K562 (cell line): ENCODE measurements around the gene C2. TPM values are rescaled to one million over a fixed set of nuclear protein-coding genes. Genes with fewer than 3 reads are reported as not detected.
A peak's percentile ranks its signal among the peaks of the same experiment; 100 is the strongest.

Source experiments
- ATAC-seq: fragments of 200-7000 bp; cut with Tn5 transposase; 3 replicates; pipeline ENCODE4 v1.9.1; 2020; ENCODE audit warnings: moderate library complexity
- BruUV-seq: library from RNA; stranded (reverse); fragments of 400-500 nt; replicated peaks from 2 replicates; lab custom pipeline; 2021; lab: Mats Ljungman, UMichigan
- CTCF ChIA-PET: fragments of 300-600 bp; formaldehyde crosslinking; extraction: SDS; loops from one replicate; lab custom pipeline; 2021; ENCODE audit warnings: low intra/inter-chr PET ratio; lab: Yijun Ruan, JAX
- POLR2A ChIA-PET: fragments of 300-600, 350-650 bp; sonication (Branson Sonifier 250); formaldehyde crosslinking; extraction: SDS; loops from one replicate; lab custom pipeline; 2021; ENCODE audit warnings: antibody characterized with exemption, inconsistent platforms; lab: Yijun Ruan, JAX
- DNase-seq, 4 experiments: peaks; one replicate each; pipeline versions ENCODE4 v3.0.0 to v3.0.0-alpha.2; 2011 to 2018; ENCODE audit warnings: low spot score in 3 of 4, mixed read lengths in 3 of 4; ENCODE audit errors: extremely low read depth in 1 of 4
- FAIRE-seq: peaks from 2 replicates; lab custom pipeline; 2011; peaks lifted over from hg19 to GRCh38; lab: Jason Lieb, UNC
- H2AFZ ChIP-seq: 2 replicates; pipeline ENCODE4 v1.6.0; 2011; ENCODE audit warnings: low read depth, low read length, control low read depth, inconsistent platforms
- H3K27ac ChIP-seq: fragments of 200-600 bp; 3 replicates; pipeline ENCODE4 v1.8.0; 2011; ENCODE audit warnings: low read depth, mild to moderate bottlenecking, control low read depth, inconsistent platforms, low read length, moderate library complexity, mixed read lengths; ENCODE audit errors: extremely low read depth
- H3K27me3 ChIP-seq, 2 experiments: fragments of 300-600 bp in 1 of 2; 2 replicates in 1 of 2; 3 replicates in 1 of 2; pipeline versions ENCODE4 v1.6.0 to v1.8.0; 2011; ENCODE audit warnings: inconsistent platforms in 2 of 2, low read length in 2 of 2, mild to moderate bottlenecking in 1 of 2, mixed read lengths in 1 of 2, moderate library complexity in 1 of 2; ENCODE audit not compliant: control insufficient read depth in 2 of 2, insufficient read depth in 2 of 2
- H3K36me3 ChIP-seq: fragments of 300-600 bp; 3 replicates; pipeline ENCODE4 v1.8.0; 2011; ENCODE audit warnings: mild to moderate bottlenecking, low read length, inconsistent platforms; ENCODE audit not compliant: control insufficient read depth, insufficient read depth
- H3K4me1 ChIP-seq, 2 experiments: fragments of 200-600 bp in 1 of 2; replicated peaks in 1 of 2; 2 replicates in 1 of 2; 3 replicates in 1 of 2; pipeline versions ENCODE4 v1.5.1 to v1.8.0; 2011; ENCODE audit warnings: inconsistent platforms in 2 of 2, low read length in 2 of 2, mild to moderate bottlenecking in 1 of 2, mixed read lengths in 1 of 2, moderate library complexity in 1 of 2; ENCODE audit not compliant: control insufficient read depth in 2 of 2, insufficient read depth in 2 of 2
- H3K4me2 ChIP-seq: 2 replicates; pipeline ENCODE4 v1.6.1; 2011; ENCODE audit warnings: low read length, control low read depth, inconsistent platforms, mixed read lengths; ENCODE audit not compliant: insufficient read depth
- H3K4me3 ChIP-seq: fragments of 200-600 bp; sonication (generic), shearing (Covaris generic); 2 replicates; pipeline ENCODE4 v1.5.1; 2016; ENCODE audit warnings: control low read depth, inconsistent platforms
- H3K79me2 ChIP-seq: fragments of 200-600 bp; 3 replicates; pipeline ENCODE4 v1.8.0; 2011; ENCODE audit warnings: low read length, inconsistent platforms; ENCODE audit not compliant: control insufficient read depth, insufficient read depth
- H3K9ac ChIP-seq, 2 experiments: 2 replicates each; pipeline versions ENCODE4 v1.6.0 to v1.6.1; 2011; ENCODE audit warnings: low read depth in 2 of 2, low read length in 2 of 2, control low read depth in 1 of 2, inconsistent platforms in 1 of 2, mild to moderate bottlenecking in 1 of 2, mixed read lengths in 1 of 2; ENCODE audit not compliant: insufficient read depth in 1 of 2
- H3K9me1 ChIP-seq: one replicate; pipeline ENCODE4 v1.6.0; 2011; ENCODE audit warnings: inconsistent platforms, mild to moderate bottlenecking, low read length, moderate library complexity; ENCODE audit not compliant: control insufficient read depth, insufficient read depth
- H3K9me3 ChIP-seq: replicated peaks from 2 replicates; pipeline ENCODE4 v1.5.1; 2011; ENCODE audit warnings: low read depth, low read length, inconsistent platforms; ENCODE audit not compliant: control insufficient read depth, insufficient read depth
- H4K20me1 ChIP-seq: replicated peaks from 2 replicates; pipeline ENCODE4 v1.6.1; 2011; ENCODE audit warnings: low read length, inconsistent platforms, mixed read lengths; ENCODE audit not compliant: control insufficient read depth, insufficient read depth
- CTBP1 ChIP-seq: fragments of 450-650 bp; IDR thresholded peaks from 2 replicates; pipeline ENCODE4 v1.6.1; 2016; ENCODE audit warnings: borderline replicate concordance
- CTCF ChIP-seq, 3 experiments: IDR thresholded peaks in 2 of 3; conservative IDR thresholded peaks in 1 of 3; 2 replicates each; pipeline ENCODE4 v1.5.1; 2011 to 2012; ENCODE audit warnings: low read length in 3 of 3, mild to moderate bottlenecking in 3 of 3, control low read depth in 2 of 3, improper control_type of control experiment in 1 of 3, inconsistent platforms in 1 of 3, low read depth in 1 of 3, mixed read lengths in 1 of 3, moderate library complexity in 1 of 3; ENCODE audit not compliant: insufficient read depth in 2 of 3
- IRF1 ChIP-seq: sonication (generic); formaldehyde crosslinking; IDR thresholded peaks from 2 replicates; pipeline ENCODE4 v1.8.0; 2022; ENCODE audit warnings: missing genetic modification reagents, mild to moderate bottlenecking, borderline replicate concordance
- MAZ ChIP-seq, 2 experiments: fragments of 450-650 bp in 1 of 2; sonication (generic) in 1 of 2; formaldehyde crosslinking; IDR thresholded peaks in 1 of 2; conservative IDR thresholded peaks in 1 of 2; 2 replicates each; pipeline versions ENCODE4 v1.4.0 to v1.5.0; 2020; ENCODE audit warnings: mild to moderate bottlenecking in 1 of 2, missing genetic modification reagents in 1 of 2
- MLLT1 ChIP-seq, 2 experiments: fragments of 450-650 bp; IDR thresholded peaks; 2 replicates each; pipeline ENCODE4 v1.6.1; 2016
- MYBL2 ChIP-seq, 2 experiments: fragments of 450-650 bp in 1 of 2; sonication (generic) in 1 of 2; formaldehyde crosslinking in 1 of 2; IDR thresholded peaks; 2 replicates each; pipeline versions ENCODE4 v1.6.1 to v1.8.1; 2017 to 2022; ENCODE audit warnings: borderline replicate concordance in 1 of 2, inconsistent platforms in 1 of 2, low read depth in 1 of 2, mild to moderate bottlenecking in 1 of 2, missing genetic modification reagents in 1 of 2, moderate library complexity in 1 of 2
- RAD21 ChIP-seq, 2 experiments: fragments of 250-450 bp in 1 of 2; fragments of 450-650 bp in 1 of 2; sonication (Bioruptor Pico) in 1 of 2; formaldehyde crosslinking in 1 of 2; IDR thresholded peaks in 1 of 2; conservative IDR thresholded peaks in 1 of 2; 2 replicates each; pipeline versions ENCODE4 v1.4.0 to v1.8.0; 2020 to 2022; ENCODE audit warnings: mild to moderate bottlenecking in 2 of 2, moderate library complexity in 1 of 2
- SMC3 ChIP-seq: conservative IDR thresholded peaks from 2 replicates; pipeline ENCODE4 v1.6.1; 2011; ENCODE audit warnings: low read depth, low read length, improper control_type of control experiment; ENCODE audit not compliant: insufficient read depth
- SRSF7 ChIP-seq: fragments of 200-400 bp; formaldehyde crosslinking; optimal IDR thresholded peaks from 2 replicates; pipeline ENCODE3; 2017; ENCODE audit warnings: mild to moderate bottlenecking, low read depth, low read length
- TBP ChIP-seq: optimal IDR thresholded peaks from 2 replicates; pipeline ENCODE3; 2011; ENCODE audit warnings: low read depth, low read length, improper control_type of control experiment
- ZBTB17 ChIP-seq: fragments of 450-650 bp; formaldehyde crosslinking; IDR thresholded peaks from 2 replicates; pipeline ENCODE4 v1.4.0; 2020; ENCODE audit warnings: mild to moderate bottlenecking
- ZSCAN32 ChIP-seq: fragments of 450-650 bp; formaldehyde crosslinking; IDR thresholded peaks from 2 replicates; pipeline ENCODE4 v1.4.0; 2020; ENCODE audit warnings: mild to moderate bottlenecking, moderate library complexity
- WGBS: fragments of 100-300 bp; shearing (Covaris generic); methylation state at CpG from one replicate; pipeline ENCODE4 v1.1.6; 2016; ENCODE audit warnings: low coverage, mixed read lengths; ENCODE audit not compliant: insufficient coverage; ENCODE audit errors: missing lambda C conversion rate; 5-methylcytosine and 5-hydroxymethylcytosine counted together
- in situ Hi-C: fragments of 300-500 bp; cut with MboI; formaldehyde crosslinking; loops from 4 replicates; pipeline ENCODE4 v1.15.0; 2018; ENCODE audit warnings: inconsistent platforms, mixed read lengths
- intact Hi-C: fragments of 100-400 bp; cut with micrococcal nuclease; formaldehyde crosslinking; loops from 2 replicates; pipeline ENCODE4 v1.14.2; 2022
- polyA plus RNA-seq, 8 experiments: library from polyadenylated mRNA; depleted of rRNA in 4 of 8; stranded (reverse) in 5 of 8; unstranded in 3 of 8; fragments of >200 nt; fragmentation: Nextera tagmentation in 2 of 8; fragmentation: Illumina TruSeq in 1 of 8; extraction: Ambion mirVana in 2 of 8; extraction: Trizol in 1 of 8; gene quantifications; 2 replicates each; pipeline versions ENCODE4 v1.2.1 to v1.2.3, GENCODE V29; 2011 to 2014; ENCODE audit warnings: inconsistent platforms in 1 of 8, missing spikeins in 1 of 8
- total RNA-seq, 7 experiments: library from RNA; depleted of rRNA in 6 of 7; stranded (reverse); fragments of >200 nt in 6 of 7; fragmentation: Illumina TruSeq in 2 of 7; extraction: Trizol in 2 of 7; gene quantifications; 2 replicates each; pipeline versions ENCODE4 v1.2.1 to v1.2.3, GENCODE V29; 2011 to 2021; ENCODE audit warnings: low replicate concordance in 1 of 7

Gene C2
- total and polyA plus RNA-seq, 9 of the 15 experiments (the other 6 are each of a cell fraction or from before 2014, with no cell fraction given): 0.05 to 1.1 (median 0.39) TPM; not detected in 1

- peaks cover 5 to 8% of the 10 kb centered on the region in 2 experiments; a peak in 4 of 5 replicates for H3K4me1 ChIP-seq
- no TSS peak for BruUV-seq
- H3K9me3 ChIP-seq: peaks cover 7% of the 10 kb centered on the region
- peak; percentile 73 for ATAC-seq
- no peak overlapping the region for H3K27ac ChIP-seq
- H3K36me3 ChIP-seq: no peaks in the 10 kb centered on the region
- no peak overlapping the region for H3K4me3 ChIP-seq
- FAIRE-seq: peak; percentile 63
- H4K20me1 ChIP-seq: no peaks in the 10 kb centered on the region
- no peaks in the 10 kb centered on the region for H3K9me1 ChIP-seq
- H3K4me2 ChIP-seq: no peak overlapping the region
- H3K79me2 ChIP-seq: no peaks in the 10 kb centered on the region
- H3K9ac ChIP-seq: no peak overlapping the region
- no peaks in the 10 kb centered on the region for H3K27me3 ChIP-seq
- in situ Hi-C loops: no loop called here
- CTCF ChIA-PET: interaction anchor here (0.6 to 1.2 kb wide), 5 partner anchors 127 to 377 kb away, joined by 3 read pairs; partner anchors contain the start of genes ATP6V1G2, LY6G5C and VARS1
- H2AFZ ChIP-seq: peak overlapping the region; percentile 26; the same call in 1 of the 2 replicates
- peak in 1 of 4 experiments; percentile 65 for DNase-seq
- WGBS: 7% methylated on average over 5 of the region's 5 CpGs
- POLR2A ChIA-PET: interaction anchor here (0.5 to 1.3 kb wide), 8 partner anchors 13 to 256 kb away, joined by 3 to 5 read pairs (median 3); no protein-coding TSS in a partner anchor
- intact Hi-C loops: no loop called here
- TF ChIP-seq ZBTB17 (CRISPR knock-in tag) (peak; percentile 78; the same call in 1 of the 2 replicates), MYBL2 (IDR thresholded peaks at IDR 0.05; ENCODE audit: low read depth) (no peak), MYBL2 (CRISPR knock-in tag; IDR thresholded peaks at IDR 0.05; ENCODE audit: borderline replicate concordance) (no peak), MAZ (CRISPR knock-in tag; conservative IDR thresholded peaks at IDR 0.05 in 1 of 2, IDR thresholded peaks at IDR 0.05 in 1 of 2) (no peak), ZSCAN32 (CRISPR knock-in tag) (no peak), TBP (no peak), RAD21 (CRISPR knock-in tag; conservative IDR thresholded peaks at IDR 0.05 in 1 of 2, IDR thresholded peaks at IDR 0.05 in 1 of 2) (peak; percentile 57 to 69), MLLT1 (IDR thresholded peaks at IDR 0.05) (peak in 1 of 2 experiments; percentile 88; a peak in 2 of 4 replicates), CTBP1 (peak; percentile 27; the same call in 1 of the 2 replicates), IRF1 (no peak), SMC3 (peak; percentile 29; the same call in 1 of the 2 replicates), SRSF7 (no peak), CTCF (IDR thresholded peaks at IDR 0.05 in 2 of 3, conservative IDR thresholded peaks at IDR 0.05 in 1 of 3; ENCODE audit: insufficient read depth in 2 of 3, low read depth in 1 of 3, low read length in 3 of 3) (peak; percentile 50 to 61 (median 58))
Observed at GRCh38 chr6:31922942-31923341, 4.6 kb upstream of the C2 start.
